ENCODE data around the gene CLDN17. TPM values are rescaled to one million over a fixed set of nuclear protein-coding genes. Genes with fewer than 3 reads are reported as not detected.

CLDN17 gene
- total RNA-seq, 1 experiment from 2014 or later = not detected

GRCh38 chr21:30153697-30154340 lies 12.8 kb downstream of the CLDN17 start:
- WGBS (ENCODE audit: extremely low coverage, insufficient read length, low lambda C conversion rate) = no CpG with 5 or more reads among the region's 1 CpG
- no peak overlapping the region for H3T11ph ChIP-seq (ENCODE audit: low read length)
- H3K79me1 ChIP-seq (ENCODE audit: insufficient read depth, low read depth, low read length, poor library complexity, severe bottlenecking) = no peaks in the 10 kb centered on the region
- no peak overlapping the region for H3K4me2 ChIP-seq (ENCODE audit: insufficient read depth, insufficient read length, low read length)
- peaks cover 3% of the 10 kb centered on the region in 2 experiments; a peak in 2 of 4 replicates for H3K4me1 Mint-ChIP-seq
- H3K79me2 ChIP-seq (ENCODE audit: insufficient read depth, low read length) = no peaks in the 10 kb centered on the region
- no peak overlapping the region for H2BK5ac ChIP-seq (ENCODE audit: insufficient read length, low read length)
- no peak overlapping the region for H3K18ac ChIP-seq (ENCODE audit: insufficient read length, low read depth, low read length)
- no peak overlapping the region for H2BK12ac ChIP-seq (ENCODE audit: insufficient read length, low read depth, low read length)
- H2BK120ac ChIP-seq (ENCODE audit: low read depth, low read length, poor library complexity, severe bottlenecking) = no peak overlapping the region
- no peak overlapping the region for H3K14ac ChIP-seq (ENCODE audit: insufficient read depth, low read length)
- H4K5ac ChIP-seq (ENCODE audit: insufficient read length, low read depth, low read length) = no peak overlapping the region
- no peak for TF ChIP-seq CTCF (conservative IDR thresholded peaks at IDR 0.05)
- H3K23me2 ChIP-seq (ENCODE audit: insufficient read length, low read depth, low read length, poor library complexity, severe bottlenecking) = no peaks in the 10 kb centered on the region
- H3K4me3 Mint-ChIP-seq = no peak overlapping the region
- H3K27me3 ChIP-seq (ENCODE audit: insufficient read depth, low read length) = no peaks in the 10 kb centered on the region
- H3K27ac Mint-ChIP-seq = no peak overlapping the region
- no peak overlapping the region for H2BK15ac ChIP-seq (ENCODE audit: low read depth, low read length)
- H3K23ac ChIP-seq (ENCODE audit: insufficient read length, low read depth, low read length) = no peak overlapping the region
- H3K27me3 Mint-ChIP-seq (ENCODE audit: low read depth) = no peaks in the 10 kb centered on the region
- no peaks in the 10 kb centered on the region for H3K9me3 ChIP-seq (ENCODE audit: control insufficient read depth, low read depth, low read length)
- H3K9ac ChIP-seq (ENCODE audit: extremely low read depth, insufficient read length, low read length) = no peak overlapping the region
- H3K4me1 ChIP-seq (ENCODE audit: insufficient read depth, low read length) = no peaks in the 10 kb centered on the region
- no peak overlapping the region for H2BK20ac ChIP-seq (ENCODE audit: low read depth, low read length, poor library complexity, severe bottlenecking)
- no peak overlapping the region for H3K4ac ChIP-seq (ENCODE audit: low read depth, low read length)
- H4K8ac ChIP-seq (replicated peaks; ENCODE audit: insufficient read length, low read depth, low read length) = no peak overlapping the region
- no peaks in the 10 kb centered on the region for H3K36me3 Mint-ChIP-seq (ENCODE audit: insufficient read depth in 1 of 3, low read depth in 3 of 3)
- no peak overlapping the region for H2AFZ ChIP-seq (ENCODE audit: low read length)
- no peaks in the 10 kb centered on the region for H3K9me3 Mint-ChIP-seq
- H4K20me1 ChIP-seq (ENCODE audit: control insufficient read depth, insufficient read depth, insufficient read length) = no peaks in the 10 kb centered on the region
- H3K27ac ChIP-seq (ENCODE audit: insufficient read length, low read depth, low read length) = no peak overlapping the region
- no peak overlapping the region for H4K91ac ChIP-seq (ENCODE audit: insufficient read length, low read depth, low read length)
- no peak overlapping the region for H3K56ac ChIP-seq (ENCODE audit: insufficient read length, low read depth, low read length)
- H2AK5ac ChIP-seq (ENCODE audit: insufficient read length, low read length) = no peak overlapping the region
- DNase-seq = no peak

Data from H9 (cell line).